HL-60/S4 treated with retinoic acid at 250 ng/mL for 4 days and 3 days (cell line): ENCODE results near the gene KANK3.
"Not testable (repeated sequence)": the region's sequence is repeated elsewhere in the genome, so short reads cannot be mapped to it uniquely, and the experiment has no call there.

Experiments used
- in situ Hi-C: fragments of 300-500 bp; cut with MboI; formaldehyde crosslinking; loops from 2 replicates; pipeline ENCODE4 v1.7.0; 2022; ENCODE audit warnings: low sequenced_read_pairs

The KANK3 gene

GRCh38 chr19:8320564-8321066 is 22.4 kb downstream of the KANK3 start:
- in situ Hi-C loops = no loop called here

GRCh38 chr19:8319807-8320520 is 23.1 kb downstream of the KANK3 start:
- in situ Hi-C loops = no loop called here

- in situ Hi-C loops = not testable (repeated sequence)
Observed at GRCh38 chr19:8318835-8319234, 24.2 kb downstream of the KANK3 start.

- in situ Hi-C loops = no loop called here
Observed at GRCh38 chr19:8316351-8317125, 26.5 kb downstream of the KANK3 start.

GRCh38 chr19:8314981-8315640 is 28.0 kb downstream of the KANK3 start:
- in situ Hi-C loops = not testable (repeated sequence)

GRCh38 chr19:8311461-8312260 is 31.4 kb downstream of the KANK3 start:
- in situ Hi-C loops = no loop called here

- in situ Hi-C loops = no loop called here
Observed at GRCh38 chr19:8310342-8311055, 32.6 kb downstream of the KANK3 start.

GRCh38 chr19:8308891-8309291 is 34.2 kb downstream of the KANK3 start:
- in situ Hi-C loops = no loop called here

GRCh38 chr19:8307965-8308866 is 34.8 kb downstream of the KANK3 start, which contains the start of gene CD320:
TSS of gene CD320 (minus strand) at chr19:8308358. CDS start at chr19:8308290, 68 bp downstream.
- in situ Hi-C loops = no loop called here

- in situ Hi-C loops = no loop called here
Observed at GRCh38 chr19:8307400-8307964, 35.6 kb downstream of the KANK3 start.

GRCh38 chr19:8306235-8307054 is 36.6 kb downstream of the KANK3 start:
- in situ Hi-C loops = no loop called here

- in situ Hi-C loops = no loop called here
Observed at GRCh38 chr19:8305798-8306197, 37.3 kb downstream of the KANK3 start.

- in situ Hi-C loops = no loop called here
Observed at GRCh38 chr19:8304841-8305621, 38.0 kb downstream of the KANK3 start.

- in situ Hi-C loops = no loop called here
Observed at GRCh38 chr19:8302734-8303133, 40.3 kb downstream of the KANK3 start.

GRCh38 chr19:8302357-8302691 is 40.7 kb downstream of the KANK3 start:
- in situ Hi-C loops = no loop called here

- in situ Hi-C loops = not testable (repeated sequence)
Observed at GRCh38 chr19:8291337-8291736, 51.7 kb downstream of the KANK3 start.

GRCh38 chr19:8276508-8276907 is 66.6 kb downstream of the KANK3 start:
- in situ Hi-C loops = not testable (repeated sequence)
